ENCODE data around the gene HS3ST4.
A peak's percentile ranks its signal among the peaks of the same experiment; 100 is the strongest.

The HS3ST4 gene

GRCh38 chr16:25959221-25959620, 267.5 kb downstream of the HS3ST4 start:
- TF ChIP-seq CTCF (IDR thresholded peaks at IDR 0.05; ENCODE audit: control extremely low read depth, extremely low read depth, low read depth, missing control alignments) = no peak
- CTCF ChIA-PET = no interaction called here
- DNase-seq (ENCODE audit: extremely low spot score) = no peak
- POLR2A ChIA-PET = no interaction called here

- ChIA-PET CTCF (interaction anchor here (1.0 kb wide), 1 partner anchor 47 kb away, joined by 3 read pairs; no protein-coding TSS in a partner anchor), POLR2A (no interaction called here)
- DNase-seq (ENCODE audit: extremely low spot score) = peak; percentile 31
- TF ChIP-seq CTCF (IDR thresholded peaks at IDR 0.05; ENCODE audit: control extremely low read depth, extremely low read depth, low read depth, missing control alignments) = no peak
These were observed 274.7 kb downstream of the HS3ST4 start for GRCh38 chr16:25966172-25967097.

- CTCF ChIA-PET = no interaction called here
- DNase-seq (ENCODE audit: extremely low spot score) = no peak
- TF ChIP-seq CTCF (IDR thresholded peaks at IDR 0.05; ENCODE audit: control extremely low read depth, extremely low read depth, low read depth, missing control alignments) = no peak
- POLR2A ChIA-PET = no interaction called here
These were observed 285.4 kb downstream of the HS3ST4 start for GRCh38 chr16:25977121-25977520.

- ChIA-PET CTCF (no interaction called here), POLR2A (no interaction called here)
- DNase-seq (ENCODE audit: extremely low spot score) = no peak
These were observed 286.5 kb downstream of the HS3ST4 start for GRCh38 chr16:25978218-25978617.

GRCh38 chr16:25988084-25988483, 296.3 kb downstream of the HS3ST4 start:
- no peak for DNase-seq (ENCODE audit: extremely low spot score)
- ChIA-PET POLR2A (no interaction called here), CTCF (interaction anchor here (1.1 kb wide), 1 partner anchor 8 kb away, joined by 3 read pairs; no protein-coding TSS in a partner anchor)
- no peak for TF ChIP-seq CTCF (IDR thresholded peaks at IDR 0.05; ENCODE audit: control extremely low read depth, extremely low read depth, low read depth, missing control alignments)

More at GRCh38 chr16:25978218-25978617, 286.5 kb downstream of the HS3ST4 start:
- TF ChIP-seq CTCF (IDR thresholded peaks at IDR 0.05; ENCODE audit: control extremely low read depth, extremely low read depth, low read depth, missing control alignments) = no peak

GRCh38 chr16:25988882-25989281, 297.1 kb downstream of the HS3ST4 start:
- CTCF ChIA-PET = interaction anchor here (1.0 to 2.3 kb wide), 3 partner anchors 9 to 15 kb away, joined by 3 to 8 read pairs (median 3); no protein-coding TSS in a partner anchor
- TF ChIP-seq CTCF (IDR thresholded peaks at IDR 0.05; ENCODE audit: control extremely low read depth, extremely low read depth, low read depth, missing control alignments) = no peak
- no peak for DNase-seq (ENCODE audit: extremely low spot score)
- POLR2A ChIA-PET = no interaction called here

Measured in GM10248 (cell line).